ENCODE data around the gene ATP6V1G2. TPM values are rescaled to one million over a fixed set of nuclear protein-coding genes. Genes with fewer than 3 reads are reported as not detected.

The ATP6V1G2 gene
- total RNA-seq, 1 experiment from 2014 or later, result 0.98 TPM

DNA sequence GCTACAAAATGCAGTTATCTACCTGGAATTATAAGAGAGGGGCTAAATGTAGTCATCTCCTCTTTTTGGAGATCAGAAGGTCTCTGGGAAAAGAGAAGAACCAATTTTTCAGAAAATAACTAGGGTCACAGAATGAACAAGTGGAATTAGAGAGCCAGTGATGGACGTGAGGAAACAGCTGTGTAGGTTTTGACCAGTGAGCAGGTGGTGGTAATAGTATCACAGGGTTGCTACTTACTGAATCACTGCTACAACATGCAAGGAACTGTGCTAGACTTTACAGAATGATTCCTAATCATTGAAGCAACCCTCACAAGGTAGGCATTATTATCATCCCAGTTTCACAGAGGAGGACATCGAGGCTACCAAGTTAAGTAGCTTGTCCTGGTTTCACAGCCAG, 1.7 kb downstream of the ATP6V1G2 start:
- H3K27me3 ChIP-seq (ENCODE audit: control insufficient read depth, insufficient read depth, low read length), result no peaks in the 10 kb centered on the region
- H3K27ac ChIP-seq (ENCODE audit: low read length), result no peak overlapping the region
- H3K4me3 ChIP-seq (ENCODE audit: low read depth in 2 of 2, low read length in 2 of 2), result no peak overlapping the region
- ATAC-seq (no peak), DNase-seq (ENCODE audit: low read depth, low spot score) (no peak)
- H3K36me3 ChIP-seq (ENCODE audit: control insufficient read depth, insufficient read depth, low read length), result peaks cover 6% of the 10 kb centered on the region
- H3K4me1 ChIP-seq (ENCODE audit: control insufficient read depth, insufficient read depth, low read length), result peaks cover 14% of the 10 kb centered on the region
- in situ Hi-C loops (cut with HindIII; ENCODE audit: low pct_unique_long_range_greater_than_20kb, low sequenced_read_pairs) (no loop called here), intact Hi-C loops (cut with micrococcal nuclease; ENCODE audit: unreplicated experiment) (no loop called here)
- H3K9me3 ChIP-seq (ENCODE audit: control insufficient read depth, insufficient read depth, low read depth, low read length), result no peaks in the 10 kb centered on the region
- no TSS peak for BruUV-seq (replicated peaks)
- ChIA-PET POLR2A (interaction anchor here (1.0 kb wide), 1 partner anchor 50 kb away, joined by 3 read pairs; no protein-coding TSS in a partner anchor), CTCF (interaction anchor here (0.6 to 4.2 kb wide), 2 partner anchors 53 to 54 kb away, joined by 4 to 37 read pairs; no protein-coding TSS in a partner anchor)
- TF ChIP-seq REST (IDR thresholded peaks at IDR 0.05; ENCODE audit: insufficient read depth in 1 of 2, low read depth in 2 of 2, low read length in 1 of 2) (no peak), TCF7L2 (IDR thresholded peaks at IDR 0.05; ENCODE audit: low read depth, low read length) (no peak), SIN3A (IDR thresholded peaks at IDR 0.05; ENCODE audit: borderline replicate concordance, insufficient read depth, low read depth, low read length) (no peak), CTCF (IDR thresholded peaks at IDR 0.05) (no peak), POLR2AphosphoS5 (IDR thresholded peaks at IDR 0.05; ENCODE audit: low read depth, low read length) (no peak)

- Histone ChIP-seq H3K4me3 (ENCODE audit: low read depth in 2 of 2, low read length in 2 of 2) (no peak overlapping the region), H3K36me3 (ENCODE audit: control insufficient read depth, insufficient read depth, low read length) (peaks cover 11% of the 10 kb centered on the region), H3K9me3 (ENCODE audit: control insufficient read depth, insufficient read depth, low read depth, low read length) (no peaks in the 10 kb centered on the region), H3K4me1 (ENCODE audit: control insufficient read depth, insufficient read depth, low read length) (peaks cover 23% of the 10 kb centered on the region), H3K27me3 (ENCODE audit: control insufficient read depth, insufficient read depth, low read length) (no peaks in the 10 kb centered on the region), H3K27ac (ENCODE audit: low read length) (no peak overlapping the region; the same call in 1 of the 2 replicates)
- ATAC-seq (no peak), DNase-seq (ENCODE audit: low read depth, low spot score) (no peak)
- BruUV-seq (replicated peaks), result no TSS peak
- TF ChIP-seq POLR2AphosphoS5 (IDR thresholded peaks at IDR 0.05; ENCODE audit: low read depth, low read length) (no peak), CTCF (IDR thresholded peaks at IDR 0.05) (no peak), SIN3A (IDR thresholded peaks at IDR 0.05; ENCODE audit: borderline replicate concordance, insufficient read depth, low read depth, low read length) (no peak), TCF7L2 (IDR thresholded peaks at IDR 0.05; ENCODE audit: low read depth, low read length) (no peak), REST (IDR thresholded peaks at IDR 0.05; ENCODE audit: insufficient read depth in 1 of 2, low read depth in 2 of 2, low read length in 1 of 2) (no peak)
- POLR2A ChIA-PET, result interaction anchor here (1.0 kb wide), 1 partner anchor 49 kb away, joined by 3 read pairs; no protein-coding TSS in a partner anchor
- intact Hi-C loops (cut with micrococcal nuclease; ENCODE audit: unreplicated experiment), result no loop called here
- CTCF ChIA-PET, result no interaction called here
- in situ Hi-C loops (cut with HindIII; ENCODE audit: low pct_unique_long_range_greater_than_20kb, low sequenced_read_pairs), result no loop called here
Observed at GRCh38 chr6:31543639-31544038, 2.8 kb downstream of the ATP6V1G2 start.

All from Panc1 (cell line).